WTC11 (cell line): Measurements from ENCODE around the gene SEZ6L. TPM values are rescaled to one million over a fixed set of nuclear protein-coding genes. Genes with fewer than 3 reads are reported as not detected.

Source experiments
- ATAC-seq: fragments of 200-7000 bp; cut with Tn5 transposase; 2 replicates; pipeline ENCODE4 v1.10.0; 2021; ENCODE audit warnings: mild to moderate bottlenecking, moderate library complexity
- CTCF ChIA-PET: fragments of 300-600 bp; sonication (Branson Sonifier 250); formaldehyde crosslinking; loops from one replicate; lab custom pipeline; 2021; ENCODE audit warnings: antibody characterized with exemption; lab: Charles Lee
- POLR2A ChIA-PET: fragments of 350-600 bp; sonication (Branson Sonifier 250); formaldehyde crosslinking; loops from one replicate; lab custom pipeline; 2021; ENCODE audit warnings: antibody characterized with exemption; lab: Charles Lee
- DNase-seq: peaks from one replicate; pipeline ENCODE4 v3.0.0; 2021; ENCODE audit warnings: low spot score
- H3K27ac Mint-ChIP-seq: 2 replicates; pipeline ENCODE4 v1.8.0; 2021; ENCODE audit warnings: mixed read lengths
- H3K27me3 Mint-ChIP-seq: 2 replicates; pipeline ENCODE4 v1.8.0; 2021; ENCODE audit warnings: low read depth, mild to moderate bottlenecking, moderate library complexity, mixed read lengths
- H3K36me3 Mint-ChIP-seq: 2 replicates; pipeline ENCODE4 v1.8.0; 2021; ENCODE audit warnings: mixed read lengths
- H3K4me1 Mint-ChIP-seq: 2 replicates; pipeline ENCODE4 v1.8.0; 2022; ENCODE audit warnings: mixed read lengths
- H3K4me3 Mint-ChIP-seq: 2 replicates; pipeline ENCODE4 v1.8.0; 2021; ENCODE audit warnings: mild to moderate bottlenecking, moderate library complexity, mixed read lengths
- H3K9me3 Mint-ChIP-seq: 2 replicates; pipeline ENCODE4 v1.8.0; 2021; ENCODE audit warnings: mixed read lengths
- ATF2 ChIP-seq: sonication (generic); formaldehyde crosslinking; IDR thresholded peaks from 2 replicates; pipeline ENCODE4 v1.8.1; 2022; ENCODE audit warnings: low read depth, missing genetic modification reagents, borderline replicate concordance
- CREM ChIP-seq: sonication (generic); formaldehyde crosslinking; IDR thresholded peaks from 2 replicates; pipeline ENCODE4 v1.8.1; 2022; ENCODE audit warnings: mild to moderate bottlenecking, missing genetic modification reagents, moderate library complexity
- E2F5 ChIP-seq: sonication (generic); formaldehyde crosslinking; IDR thresholded peaks from 2 replicates; pipeline ENCODE4 v1.8.1; 2022; ENCODE audit warnings: mild to moderate bottlenecking, moderate library complexity, missing genetic modification reagents
- ELF4 ChIP-seq: sonication (generic); formaldehyde crosslinking; IDR thresholded peaks from 2 replicates; pipeline ENCODE4 v1.8.1; 2022; ENCODE audit warnings: low read depth, mild to moderate bottlenecking, moderate library complexity, missing genetic modification reagents
- EMX1 ChIP-seq: fragments of 250-450 bp; sonication (Bioruptor Pico); IDR thresholded peaks from 2 replicates; pipeline ENCODE4 v1.8.0; 2021; ENCODE audit warnings: mild to moderate bottlenecking
- FOXK1 ChIP-seq: sonication (generic); formaldehyde crosslinking; IDR thresholded peaks from 2 replicates; pipeline ENCODE4 v1.8.0; 2022; ENCODE audit warnings: mild to moderate bottlenecking, moderate library complexity, missing genetic modification reagents
- IRF2 ChIP-seq: sonication (generic); formaldehyde crosslinking; IDR thresholded peaks from 2 replicates; pipeline ENCODE4 v1.8.0; 2022; ENCODE audit warnings: low read depth, missing genetic modification reagents, borderline replicate concordance
- JAZF1 ChIP-seq: fragments of 250-450 bp; sonication (Bioruptor Pico); IDR thresholded peaks from 2 replicates; pipeline ENCODE4 v1.9.0; 2021; ENCODE audit warnings: moderate library complexity, mild to moderate bottlenecking, inconsistent platforms
- NR3C1 ChIP-seq: sonication (generic); formaldehyde crosslinking; conservative IDR thresholded peaks from 2 replicates; pipeline ENCODE4 v1.8.1; 2023; ENCODE audit warnings: low read depth, mild to moderate bottlenecking, missing genetic modification reagents
- SOX15 ChIP-seq: fragments of 250-450 bp; sonication (Bioruptor Pico); IDR thresholded peaks from 2 replicates; pipeline ENCODE4 v1.9.0; 2021; ENCODE audit warnings: mild to moderate bottlenecking
- SP1 ChIP-seq: sonication (generic); formaldehyde crosslinking; conservative IDR thresholded peaks from 2 replicates; pipeline ENCODE4 v1.8.1; 2022; ENCODE audit warnings: missing genetic modification reagents
- ZNF121 ChIP-seq: sonication (generic); formaldehyde crosslinking; IDR thresholded peaks from 2 replicates; pipeline ENCODE4 v1.8.0; 2023; ENCODE audit warnings: missing genetic modification reagents
- ZNF219 ChIP-seq: sonication (generic); formaldehyde crosslinking; IDR thresholded peaks from 2 replicates; pipeline ENCODE4 v1.8.0; 2023; ENCODE audit warnings: missing genetic modification reagents, mild to moderate bottlenecking, borderline replicate concordance
- ZNF263 ChIP-seq: sonication (generic); formaldehyde crosslinking; IDR thresholded peaks from 2 replicates; pipeline ENCODE4 v1.8.1; 2022; ENCODE audit warnings: low read depth, mild to moderate bottlenecking, moderate library complexity, missing genetic modification reagents
- total RNA-seq: library from RNA; stranded (reverse); gene quantifications from 3 replicates; pipeline ENCODE4 v1.2.3, GENCODE V29; 2021
- TF ChIP-seq, protein P1 (sequence below): sonication (generic); formaldehyde crosslinking; IDR thresholded peaks from 2 replicates; pipeline ENCODE4 v1.8.0; 2022; ENCODE audit warnings: mild to moderate bottlenecking, missing genetic modification reagents
- TF ChIP-seq, protein P2 (sequence below): sonication (generic); formaldehyde crosslinking; conservative IDR thresholded peaks from 2 replicates; pipeline ENCODE4 v1.8.1; 2022; ENCODE audit warnings: mild to moderate bottlenecking, missing genetic modification reagents

Gene SEZ6L
- total RNA-seq, 1 experiment from 2014 or later = 0.57 TPM

DNA sequence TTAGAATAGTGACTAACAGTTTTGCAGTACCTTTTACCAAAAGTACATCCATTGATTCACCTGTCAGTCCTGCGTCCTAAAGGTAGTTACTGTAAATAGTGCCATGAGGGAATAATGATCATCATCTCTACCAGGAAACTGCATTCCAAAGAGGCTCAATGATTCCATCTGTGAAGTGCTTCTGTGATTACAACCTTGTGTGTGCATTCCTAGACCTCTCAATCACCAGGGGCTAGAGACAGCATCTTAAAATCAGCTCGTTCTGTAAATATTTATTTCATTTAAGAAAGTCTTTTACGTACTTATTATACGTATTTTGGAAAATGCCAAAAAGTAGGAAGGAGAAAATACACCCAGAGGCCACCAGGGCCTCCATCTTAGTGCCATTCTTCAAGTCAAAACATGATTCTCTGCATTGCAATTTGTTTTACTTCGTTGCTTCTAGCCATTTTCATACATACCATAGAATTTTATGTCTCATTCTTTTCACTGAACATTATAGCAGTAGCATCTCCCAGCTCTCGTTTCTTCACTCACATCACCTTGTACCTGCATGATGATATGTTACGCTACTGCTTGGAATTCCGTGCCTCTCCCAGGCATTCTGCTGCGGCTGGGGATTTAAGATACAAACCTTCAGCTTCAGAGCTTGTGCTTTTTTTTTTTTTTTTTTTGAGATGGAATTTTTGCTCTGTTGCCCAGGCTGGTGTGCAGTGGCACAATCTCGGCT, 117.0 kb downstream of the SEZ6L start:
- ChIA-PET POLR2A (interaction anchor here (0.7 kb wide), 1 partner anchor 27 kb away, joined by 9 read pairs; no protein-coding TSS in a partner anchor), CTCF (interaction anchor here (0.8 to 3.8 kb wide), 3 partner anchors 27 to 114 kb away, joined by 3 to 16 read pairs (median 3); no protein-coding TSS in a partner anchor)
- no peak for TF ChIP-seq ATF2 (CRISPR knock-in tag)
- TF ChIP-seq EMX1 (CRISPR knock-in tag) = no peak
- TF ChIP-seq NR3C1 (CRISPR knock-in tag) = no peak
- H3K36me3 Mint-ChIP-seq = no peaks in the 10 kb centered on the region
- DNase-seq = no peak
- H3K4me3 Mint-ChIP-seq = no peak overlapping the region
- no peak overlapping the region for H3K27ac Mint-ChIP-seq
- H3K4me1 Mint-ChIP-seq = peaks cover 3% of the 10 kb centered on the region; the same call in 1 of the 2 replicates
- peaks cover 5% of the 10 kb centered on the region; the same call in 1 of the 2 replicates for H3K9me3 Mint-ChIP-seq
- H3K27me3 Mint-ChIP-seq = no peaks in the 10 kb centered on the region
- ATAC-seq = no peak

DNA sequence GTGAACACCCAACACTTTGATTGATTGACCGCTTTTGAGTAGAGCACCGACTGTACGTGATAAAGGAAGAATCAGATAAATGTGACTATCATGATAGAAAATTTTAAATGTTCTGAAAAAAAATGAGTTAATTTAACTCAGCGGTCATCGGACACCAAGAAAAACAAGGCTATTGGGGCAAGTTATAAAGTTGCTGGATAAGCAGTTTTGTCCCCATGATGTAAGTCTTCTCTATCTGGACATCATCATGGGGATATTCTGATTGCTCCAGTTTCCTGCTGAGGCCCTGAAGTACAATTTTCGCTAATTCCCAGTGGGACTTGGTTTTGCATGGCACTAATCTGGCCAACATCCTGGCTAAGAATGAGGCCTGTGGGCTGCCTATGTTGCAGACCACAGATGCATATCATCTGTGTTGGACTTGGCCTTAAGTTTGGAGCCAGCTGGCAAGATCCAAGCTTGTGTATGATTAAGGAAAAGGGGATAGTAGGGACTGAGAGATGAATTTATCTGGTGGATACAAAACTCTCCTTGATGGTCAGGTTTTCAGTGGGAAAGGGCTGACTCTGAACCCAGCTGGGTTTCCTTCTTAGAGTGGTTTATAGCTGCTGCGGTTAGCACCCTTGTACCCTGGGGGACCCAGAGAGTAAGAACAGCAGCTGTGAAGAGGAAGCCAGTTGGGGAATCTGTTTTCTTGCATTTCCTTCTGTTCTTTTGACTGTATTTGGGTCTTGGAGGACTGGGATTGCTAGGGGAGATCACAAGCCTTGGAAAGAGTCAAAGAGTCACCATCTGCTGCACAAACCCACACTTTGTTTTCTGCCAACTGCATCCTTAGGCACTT, 118.3 kb downstream of the SEZ6L start:
- Mint-ChIP-seq H3K27ac (no peak overlapping the region), H3K36me3 (no peaks in the 10 kb centered on the region), H3K4me1 (peaks cover 3% of the 10 kb centered on the region; the same call in 1 of the 2 replicates), H3K4me3 (no peak overlapping the region), H3K9me3 (peaks cover 5% of the 10 kb centered on the region; the same call in 1 of the 2 replicates), H3K27me3 (no peaks in the 10 kb centered on the region)
- ChIA-PET POLR2A (no interaction called here), CTCF (interaction anchor here (0.8 to 3.8 kb wide), 3 partner anchors 28 to 115 kb away, joined by 3 to 16 read pairs (median 3); no protein-coding TSS in a partner anchor)
- ATAC-seq (no peak), DNase-seq (no peak)
- TF ChIP-seq JAZF1 (no peak), ELF4 (CRISPR knock-in tag) (no peak), CREM (CRISPR knock-in tag) (no peak), SP1 (no peak), FOXK1 (CRISPR knock-in tag) (no peak), ZNF219 (CRISPR knock-in tag) (no peak), ZNF263 (no peak), IRF2 (CRISPR knock-in tag) (no peak), EMX1 (CRISPR knock-in tag) (no peak), SOX15 (CRISPR knock-in tag) (no peak), E2F5 (no peak), ZNF121 (CRISPR knock-in tag) (no peak)
- TF ChIP-seq, protein P1, sequence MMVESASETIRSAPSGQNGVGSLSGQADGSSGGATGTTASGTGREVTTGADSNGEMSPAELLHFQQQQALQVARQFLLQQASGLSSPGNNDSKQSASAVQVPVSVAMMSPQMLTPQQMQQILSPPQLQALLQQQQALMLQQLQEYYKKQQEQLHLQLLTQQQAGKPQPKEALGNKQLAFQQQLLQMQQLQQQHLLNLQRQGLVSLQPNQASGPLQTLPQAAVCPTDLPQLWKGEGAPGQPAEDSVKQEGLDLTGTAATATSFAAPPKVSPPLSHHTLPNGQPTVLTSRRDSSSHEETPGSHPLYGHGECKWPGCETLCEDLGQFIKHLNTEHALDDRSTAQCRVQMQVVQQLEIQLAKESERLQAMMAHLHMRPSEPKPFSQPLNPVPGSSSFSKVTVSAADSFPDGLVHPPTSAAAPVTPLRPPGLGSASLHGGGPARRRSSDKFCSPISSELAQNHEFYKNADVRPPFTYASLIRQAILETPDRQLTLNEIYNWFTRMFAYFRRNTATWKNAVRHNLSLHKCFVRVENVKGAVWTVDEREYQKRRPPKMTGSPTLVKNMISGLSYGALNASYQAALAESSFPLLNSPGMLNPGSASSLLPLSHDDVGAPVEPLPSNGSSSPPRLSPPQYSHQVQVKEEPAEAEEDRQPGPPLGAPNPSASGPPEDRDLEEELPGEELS = no peak
- TF ChIP-seq, protein P2, sequence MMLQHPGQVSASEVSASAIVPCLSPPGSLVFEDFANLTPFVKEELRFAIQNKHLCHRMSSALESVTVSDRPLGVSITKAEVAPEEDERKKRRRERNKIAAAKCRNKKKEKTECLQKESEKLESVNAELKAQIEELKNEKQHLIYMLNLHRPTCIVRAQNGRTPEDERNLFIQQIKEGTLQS (CRISPR knock-in tag) = no peak
